Endothelial cell of umbilical vein (primary cell): Measurements from ENCODE around the gene LSP1. TPM values are rescaled to one million over a fixed set of nuclear protein-coding genes. Genes with fewer than 3 reads are reported as not detected.

Experiments used
- BruUV-seq: library from RNA; stranded (reverse); fragments of 400-500 nt; replicated peaks from 2 replicates; lab custom pipeline; 2021; lab: Mats Ljungman, UMichigan
- CTCF ChIA-PET: fragments of 300-600, 350-600 bp; sonication (Branson Sonifier 250); formaldehyde crosslinking; loops from one replicate; lab custom pipeline; 2021; ENCODE audit warnings: antibody characterized with exemption, inconsistent platforms; lab: Charles Lee
- POLR2A ChIA-PET: fragments of 300-600, 350-600 bp; sonication (Branson Sonifier 250); formaldehyde crosslinking; loops from one replicate; lab custom pipeline; 2021; ENCODE audit warnings: antibody characterized with exemption, inconsistent platforms; lab: Charles Lee
- DNase-seq: peaks from one replicate; pipeline ENCODE4 v3.0.0-alpha.2; 2011; ENCODE audit warnings: low read depth, low spot score
- FAIRE-seq: peaks from 2 replicates; lab custom pipeline; 2011; peaks lifted over from hg19 to GRCh38; lab: Jason Lieb, UNC
- H2AFZ ChIP-seq: 2 replicates; pipeline ENCODE4 v1.6.0; 2012; ENCODE audit warnings: low read depth, low read length, control low read depth, inconsistent platforms
- H3K27ac ChIP-seq: 2 replicates; pipeline ENCODE4 v1.5.1; 2011; ENCODE audit warnings: low read depth, mild to moderate bottlenecking, control low read depth, low read length, moderate library complexity; ENCODE audit not compliant: insufficient read depth
- H3K27me3 ChIP-seq, 2 experiments: 2 replicates each; pipeline versions ENCODE4 v1.6.0 to v1.6.1; 2011; ENCODE audit warnings: low read length in 2 of 2, mixed read lengths in 1 of 2; ENCODE audit not compliant: control insufficient read depth in 2 of 2, insufficient read depth in 2 of 2
- H3K36me3 ChIP-seq, 2 experiments: 2 replicates in 1 of 2; 3 replicates in 1 of 2; pipeline ENCODE4 v1.5.1; 2011; ENCODE audit warnings: low read length in 2 of 2, mild to moderate bottlenecking in 1 of 2, moderate library complexity in 1 of 2; ENCODE audit not compliant: control insufficient read depth in 2 of 2, insufficient read depth in 2 of 2; ENCODE audit errors: extremely low read depth in 1 of 2
- H3K4me1 ChIP-seq: 3 replicates; pipeline ENCODE4 v1.5.1; 2011; ENCODE audit warnings: mild to moderate bottlenecking, low read length; ENCODE audit not compliant: control insufficient read depth, insufficient read depth; ENCODE audit errors: extremely low read depth
- H3K4me2 ChIP-seq: 2 replicates; pipeline ENCODE4 v1.6.1; 2011; ENCODE audit warnings: low read length, control low read depth, mixed read lengths; ENCODE audit not compliant: insufficient read depth
- H3K4me3 ChIP-seq, 3 experiments: fragments of 200-600 bp in 1 of 3; sonication (generic), shearing (Covaris generic) in 1 of 3; replicated peaks in 1 of 3; 2 replicates each; pipeline ENCODE4 v1.5.1; 2011 to 2016; ENCODE audit warnings: control low read depth in 3 of 3, low read length in 3 of 3, mild to moderate bottlenecking in 2 of 3, inconsistent platforms in 1 of 3, low read depth in 1 of 3, moderate library complexity in 1 of 3; ENCODE audit not compliant: insufficient read depth in 1 of 3
- H3K79me2 ChIP-seq: 2 replicates; pipeline ENCODE4 v1.6.0; 2012; ENCODE audit warnings: low read length, inconsistent platforms; ENCODE audit not compliant: control insufficient read depth, insufficient read depth
- H3K9ac ChIP-seq: replicated peaks from 2 replicates; pipeline ENCODE3; 2011; ENCODE audit warnings: low read length, control low read depth; ENCODE audit not compliant: insufficient read depth; ENCODE audit errors: extremely low read depth
- H3K9me1 ChIP-seq: replicated peaks from 3 replicates; pipeline ENCODE4 v1.6.0; 2011; ENCODE audit warnings: mild to moderate bottlenecking, low read length; ENCODE audit not compliant: control insufficient read depth, insufficient read depth; ENCODE audit errors: extremely low read depth
- H3K9me3 ChIP-seq: replicated peaks from 2 replicates; pipeline ENCODE4 v1.5.1; 2012; ENCODE audit warnings: low read length, inconsistent platforms; ENCODE audit not compliant: control insufficient read depth, insufficient read depth
- H4K20me1 ChIP-seq: replicated peaks from 2 replicates; pipeline ENCODE3; 2011; ENCODE audit warnings: mild to moderate bottlenecking, low read length; ENCODE audit not compliant: control insufficient read depth, insufficient read depth; ENCODE audit errors: extremely low read depth
- EZH2 ChIP-seq: IDR thresholded peaks from 2 replicates; pipeline ENCODE4 v1.6.1; 2012; ENCODE audit warnings: borderline replicate concordance, low read depth, mild to moderate bottlenecking, moderate library complexity, low read length, inconsistent platforms; ENCODE audit not compliant: severe bottlenecking
- FOS ChIP-seq: IDR thresholded peaks from 2 replicates; pipeline ENCODE4 v1.6.1; 2011; ENCODE audit warnings: mild to moderate bottlenecking, low read length, moderate library complexity, borderline replicate concordance; ENCODE audit not compliant: insufficient read depth
- GATA2 ChIP-seq: IDR thresholded peaks from 2 replicates; pipeline ENCODE4 v1.7.0; 2011; ENCODE audit warnings: low read depth, mild to moderate bottlenecking, moderate library complexity, mixed read lengths, low read length; ENCODE audit not compliant: insufficient read length, insufficient read depth
- JUN ChIP-seq: IDR thresholded peaks from 2 replicates; pipeline ENCODE4 v1.6.1; 2011; ENCODE audit warnings: borderline replicate concordance, low read depth; ENCODE audit not compliant: insufficient read length, insufficient read depth
- MAX ChIP-seq: IDR thresholded peaks from 2 replicates; pipeline ENCODE4 v1.6.1; 2011; ENCODE audit not compliant: insufficient read depth, insufficient read length
- MYC ChIP-seq: IDR thresholded peaks from one replicate; pipeline ENCODE4 v1.6.1; 2011; ENCODE audit warnings: mild to moderate bottlenecking, low read depth, low read length
- POLR2A ChIP-seq: IDR thresholded peaks from 2 replicates; pipeline ENCODE4 v1.6.1; 2012; ENCODE audit warnings: low read depth, mild to moderate bottlenecking, control low read depth, low read length
- POLR2AphosphoS5 ChIP-seq: IDR thresholded peaks from 2 replicates; pipeline ENCODE4 v1.6.1; 2012; ENCODE audit warnings: low read depth, mild to moderate bottlenecking, control low read depth, low read length, moderate library complexity; ENCODE audit not compliant: insufficient read depth
- dilution Hi-C: fragments of 300-500 bp; cut with MboI; formaldehyde crosslinking; loops from one replicate; pipeline ENCODE4 v1.15.0; 2019; ENCODE audit warnings: low sequenced_read_pairs; ENCODE audit not compliant: extremely low pct_ligation_motif_present
- intact Hi-C: fragments of 100-400 bp; cut with micrococcal nuclease; formaldehyde crosslinking; loops from one replicate; pipeline ENCODE4 v1.10.0; 2022
- polyA plus RNA-seq, 4 experiments: library from polyadenylated mRNA; depleted of rRNA in 3 of 4; stranded (reverse) in 3 of 4; unstranded in 1 of 4; fragments of >200 nt; gene quantifications; 2 replicates each; pipeline versions ENCODE4 v1.2.1 to v1.2.3, GENCODE V29; 2011 to 2012; ENCODE audit warnings: missing spikeins in 1 of 4
- total RNA-seq: library from RNA; stranded (reverse); gene quantifications from 2 replicates; pipeline ENCODE4 v1.2.3, GENCODE V29; 2021
- TF ChIP-seq, protein P1 (sequence below), 2 donors: IDR thresholded peaks; 1 replicate in 1 of 2; 2 replicates in 1 of 2; pipeline ENCODE4 v1.5.1; 2011; ENCODE audit warnings: low read length in 2 of 2, mild to moderate bottlenecking in 2 of 2, moderate library complexity in 2 of 2, control low read depth in 1 of 2, inconsistent platforms in 1 of 2, low read depth in 1 of 2; ENCODE audit not compliant: insufficient read depth in 1 of 2; ENCODE audit errors: extremely low read depth in 1 of 2

LSP1 gene
- total and polyA plus RNA-seq, 2 donors (not counting 3 experiments of a cell fraction or from before 2014, with no cell fraction given), result not detected

DNA sequence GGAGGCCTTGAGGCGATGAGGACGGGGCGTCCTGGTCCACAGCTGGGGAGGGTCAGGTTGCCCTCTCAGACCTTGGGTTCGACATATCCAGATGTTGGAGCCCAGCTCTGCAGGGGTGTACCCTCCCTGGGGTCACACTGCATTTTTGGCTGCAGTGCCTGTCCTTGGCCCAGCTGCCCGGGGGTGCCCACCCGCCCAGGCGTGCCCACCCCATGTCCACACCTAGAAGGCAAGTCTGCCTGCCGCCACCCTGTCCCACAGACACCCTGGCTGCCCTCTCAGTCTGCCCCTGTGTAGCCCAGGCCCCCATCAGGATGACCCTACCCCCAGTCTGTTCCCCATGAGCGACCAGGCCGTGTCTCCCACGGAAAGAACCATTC, 3.0 kb downstream of the LSP1 start:
- BruUV-seq, result no TSS peak
- Histone ChIP-seq H3K4me1 (no peaks in the 10 kb centered on the region), H3K79me2 (no peaks in the 10 kb centered on the region), H3K27me3 (no peaks in the 10 kb centered on the region), H3K27ac (no peak overlapping the region), H2AFZ (no peak overlapping the region), H3K9ac (no peak overlapping the region), H3K9me1 (no peaks in the 10 kb centered on the region), H3K4me3 (no peak overlapping the region), H4K20me1 (no peaks in the 10 kb centered on the region), H3K36me3 (no peaks in the 10 kb centered on the region), H3K4me2 (no peak overlapping the region), H3K9me3 (no peaks in the 10 kb centered on the region)
- DNase-seq (no peak), FAIRE-seq (no peak)
- ChIA-PET CTCF (interaction anchor here (1.0 to 1.9 kb wide), 2 partner anchors 27 to 162 kb away, joined by 3 to 5 read pairs; no protein-coding TSS in a partner anchor), POLR2A (no interaction called here)
- intact Hi-C loops, result no loop called here
- TF ChIP-seq MAX (no peak), GATA2 (no peak), POLR2AphosphoS5 (no peak), EZH2 (no peak), FOS (no peak), POLR2A (no peak), MYC (no peak), JUN (no peak)
- TF ChIP-seq, protein P1, sequence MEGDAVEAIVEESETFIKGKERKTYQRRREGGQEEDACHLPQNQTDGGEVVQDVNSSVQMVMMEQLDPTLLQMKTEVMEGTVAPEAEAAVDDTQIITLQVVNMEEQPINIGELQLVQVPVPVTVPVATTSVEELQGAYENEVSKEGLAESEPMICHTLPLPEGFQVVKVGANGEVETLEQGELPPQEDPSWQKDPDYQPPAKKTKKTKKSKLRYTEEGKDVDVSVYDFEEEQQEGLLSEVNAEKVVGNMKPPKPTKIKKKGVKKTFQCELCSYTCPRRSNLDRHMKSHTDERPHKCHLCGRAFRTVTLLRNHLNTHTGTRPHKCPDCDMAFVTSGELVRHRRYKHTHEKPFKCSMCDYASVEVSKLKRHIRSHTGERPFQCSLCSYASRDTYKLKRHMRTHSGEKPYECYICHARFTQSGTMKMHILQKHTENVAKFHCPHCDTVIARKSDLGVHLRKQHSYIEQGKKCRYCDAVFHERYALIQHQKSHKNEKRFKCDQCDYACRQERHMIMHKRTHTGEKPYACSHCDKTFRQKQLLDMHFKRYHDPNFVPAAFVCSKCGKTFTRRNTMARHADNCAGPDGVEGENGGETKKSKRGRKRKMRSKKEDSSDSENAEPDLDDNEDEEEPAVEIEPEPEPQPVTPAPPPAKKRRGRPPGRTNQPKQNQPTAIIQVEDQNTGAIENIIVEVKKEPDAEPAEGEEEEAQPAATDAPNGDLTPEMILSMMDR (IDR thresholded peaks at IDR 0.05; ENCODE audit: extremely low read depth in 1 of 2, insufficient read depth in 1 of 2, low read depth in 1 of 2, low read length in 2 of 2), result no peak
- dilution Hi-C loops, result no loop called here
